Endothelial cell of umbilical vein (primary cell): ENCODE results near the gene POU3F1.

Experiments used
- CTCF ChIP-seq, 2 donors: IDR thresholded peaks; 1 replicate in 1 of 2; 2 replicates in 1 of 2; pipeline ENCODE4 v1.5.1; 2011; ENCODE audit warnings: low read length in 2 of 2, mild to moderate bottlenecking in 2 of 2, moderate library complexity in 2 of 2, control low read depth in 1 of 2, inconsistent platforms in 1 of 2, low read depth in 1 of 2; ENCODE audit not compliant: insufficient read depth in 1 of 2; ENCODE audit errors: extremely low read depth in 1 of 2
- EZH2 ChIP-seq: IDR thresholded peaks from 2 replicates; pipeline ENCODE4 v1.6.1; 2012; ENCODE audit warnings: borderline replicate concordance, low read depth, mild to moderate bottlenecking, moderate library complexity, low read length, inconsistent platforms; ENCODE audit not compliant: severe bottlenecking
- MAX ChIP-seq: IDR thresholded peaks from 2 replicates; pipeline ENCODE4 v1.6.1; 2011; ENCODE audit not compliant: insufficient read depth, insufficient read length

GRCh38 chr1:38053416-38054091 is 7.0 kb upstream of the POU3F1 start:
- no peak for TF ChIP-seq CTCF (IDR thresholded peaks at IDR 0.05; ENCODE audit: extremely low read depth in 1 of 2, insufficient read depth in 1 of 2, low read depth in 1 of 2, low read length in 2 of 2)
- TF ChIP-seq EZH2, result no peak
- TF ChIP-seq MAX, result no peak
